ENCODE data around the gene MTUS2.

The MTUS2 gene

DNA sequence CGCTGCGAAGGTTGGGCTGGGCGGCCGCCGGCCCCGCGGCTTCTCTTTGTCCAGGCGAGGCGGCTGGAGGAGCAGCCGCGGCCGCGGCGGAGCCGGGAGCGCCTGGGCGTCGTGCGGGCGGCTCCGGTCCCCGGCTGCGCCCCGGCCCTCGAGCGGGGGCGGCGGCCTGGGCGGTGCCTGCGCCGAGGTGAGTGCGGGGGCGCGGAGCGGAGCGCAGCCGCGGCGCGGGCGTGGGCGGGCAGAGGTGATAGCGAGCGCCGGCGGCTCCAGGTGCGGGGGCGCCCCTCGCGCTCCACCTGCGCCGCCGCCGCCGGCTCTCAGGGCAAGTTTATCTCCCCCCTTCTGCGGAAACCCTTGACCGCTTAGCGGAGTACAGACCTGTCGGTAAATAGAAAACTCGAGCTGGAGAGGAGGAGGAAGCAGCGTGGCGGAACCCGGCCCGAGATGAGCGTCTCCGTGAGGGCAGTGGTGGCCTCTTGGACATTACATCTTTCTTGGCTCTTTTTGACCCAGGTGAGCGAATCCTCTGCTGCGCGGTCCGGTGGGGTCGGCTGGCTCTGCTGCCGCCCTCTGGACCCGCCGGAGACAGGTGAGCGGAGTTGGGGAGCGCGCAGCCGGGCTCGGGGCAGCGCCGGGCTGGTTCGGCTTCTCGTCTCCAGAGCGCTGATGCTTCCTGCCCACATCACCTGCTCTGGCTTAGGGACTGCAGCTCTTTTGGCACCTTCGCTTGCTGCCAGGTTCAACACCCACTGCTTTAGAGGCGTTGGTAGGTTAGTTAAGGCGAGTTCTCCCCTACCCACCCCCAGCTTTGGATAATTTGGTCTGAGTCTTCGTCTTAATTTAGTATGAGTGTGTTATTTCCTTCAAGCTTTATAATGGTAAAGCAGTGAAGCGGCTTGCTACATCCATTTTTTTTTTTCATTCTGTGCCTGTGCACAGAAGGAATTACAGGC, at the start of gene MTUS2:
Gene MTUS2, plus strand, starts transcription at position 241 of the 953 bp plus-strand sequence.
- DNase-seq: no peak

DNA sequence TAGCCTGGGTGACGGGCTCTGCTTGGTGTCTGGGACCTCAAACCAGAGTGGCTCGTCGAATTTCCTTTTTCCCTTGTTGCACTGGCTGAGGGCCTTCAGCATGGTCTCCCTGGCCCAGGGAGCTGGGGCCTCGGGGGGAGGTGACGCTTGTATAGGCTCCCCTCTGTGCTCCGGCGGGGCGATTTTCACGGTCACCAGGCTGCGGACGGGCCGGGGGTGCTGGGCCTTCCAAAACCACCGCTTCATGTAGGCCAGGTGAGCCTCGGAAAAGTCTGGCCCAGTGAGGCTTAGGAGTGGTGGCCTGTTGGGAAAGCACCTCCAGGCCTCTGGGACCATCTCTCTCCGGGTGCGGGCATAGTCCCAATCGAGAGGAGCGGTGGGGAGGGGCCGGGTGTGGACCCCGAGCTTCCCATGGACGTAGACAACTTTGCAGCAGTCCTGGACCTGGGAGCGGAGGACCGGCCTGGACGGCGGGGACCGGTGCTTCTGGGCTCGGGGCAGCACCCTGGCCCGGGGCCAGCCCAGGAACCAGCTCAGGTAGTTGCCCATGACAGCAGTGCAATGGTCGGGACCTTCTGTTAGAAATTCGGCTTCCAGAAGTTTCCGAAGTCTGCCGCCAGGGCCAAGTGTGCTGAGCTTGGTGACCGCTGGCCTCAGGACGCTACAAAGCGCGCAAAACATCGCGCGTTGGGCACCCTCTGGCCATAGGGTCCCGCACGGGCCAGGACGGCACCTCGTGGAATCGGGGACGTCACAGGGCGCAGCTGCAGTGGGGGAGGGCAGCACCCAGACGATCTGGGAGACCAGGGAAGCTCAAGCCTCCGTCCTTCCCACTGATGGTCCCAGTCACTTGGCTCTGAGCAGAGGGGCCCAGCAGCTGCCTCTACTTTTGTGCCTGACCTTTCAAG, 41.6 kb upstream of the MTUS2 start:
- no peak for DNase-seq

DNA sequence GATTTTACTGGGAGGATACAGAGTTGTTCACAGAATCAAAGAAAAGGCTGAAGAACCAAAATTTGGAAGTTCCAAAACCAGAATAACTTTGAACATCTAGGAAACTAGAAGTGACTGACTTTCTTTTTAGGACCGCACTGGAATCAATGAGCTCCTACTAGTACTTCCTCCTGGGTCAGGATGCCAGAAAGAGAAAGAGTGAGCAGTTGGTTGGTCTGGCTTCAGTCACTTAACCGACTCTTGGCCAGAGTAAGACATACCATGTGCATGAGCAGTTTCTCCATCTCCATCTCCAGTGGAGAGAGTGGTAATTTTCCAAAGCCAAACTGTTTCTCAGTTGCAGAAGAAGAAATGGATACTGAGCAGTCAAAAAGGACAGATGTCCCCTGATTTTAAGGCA, 27.1 kb upstream of the MTUS2 start:
- no peak for DNase-seq

DNA sequence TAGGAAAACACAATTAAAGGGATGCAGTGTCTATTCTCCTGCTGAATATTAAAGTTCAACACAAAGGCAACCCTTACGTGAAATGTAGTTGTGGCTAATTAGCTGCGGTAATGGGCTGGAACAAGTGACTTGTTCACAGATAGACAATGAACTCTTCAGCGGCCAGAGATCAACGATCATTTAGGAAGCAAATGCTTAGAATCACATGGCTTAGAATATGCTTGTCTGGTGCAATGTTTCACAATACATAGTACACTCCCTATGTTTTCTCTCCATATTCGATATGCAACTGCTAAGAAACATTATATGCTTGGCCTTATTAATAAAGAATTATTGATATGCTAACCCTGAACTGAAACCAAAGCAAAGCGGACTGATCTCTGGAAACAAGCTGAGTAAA, 25.7 kb upstream of the MTUS2 start:
- no peak for DNase-seq

DNA sequence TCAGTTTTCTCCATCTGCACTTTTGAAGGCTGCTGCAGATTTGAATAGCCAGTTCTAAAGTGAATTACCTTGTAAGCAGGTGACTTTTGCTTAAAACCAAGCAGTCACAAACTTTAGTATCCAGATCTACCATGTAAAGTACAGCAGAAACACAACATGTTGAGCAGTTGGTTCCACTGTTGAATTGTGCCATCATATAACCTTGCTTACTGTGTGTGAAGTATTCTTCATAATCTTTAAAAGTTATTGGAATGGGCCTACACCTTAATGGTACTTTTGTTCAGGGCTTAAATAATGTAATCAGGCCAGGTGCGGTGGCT, 23.2 kb upstream of the MTUS2 start:
- no peak for DNase-seq

DNA sequence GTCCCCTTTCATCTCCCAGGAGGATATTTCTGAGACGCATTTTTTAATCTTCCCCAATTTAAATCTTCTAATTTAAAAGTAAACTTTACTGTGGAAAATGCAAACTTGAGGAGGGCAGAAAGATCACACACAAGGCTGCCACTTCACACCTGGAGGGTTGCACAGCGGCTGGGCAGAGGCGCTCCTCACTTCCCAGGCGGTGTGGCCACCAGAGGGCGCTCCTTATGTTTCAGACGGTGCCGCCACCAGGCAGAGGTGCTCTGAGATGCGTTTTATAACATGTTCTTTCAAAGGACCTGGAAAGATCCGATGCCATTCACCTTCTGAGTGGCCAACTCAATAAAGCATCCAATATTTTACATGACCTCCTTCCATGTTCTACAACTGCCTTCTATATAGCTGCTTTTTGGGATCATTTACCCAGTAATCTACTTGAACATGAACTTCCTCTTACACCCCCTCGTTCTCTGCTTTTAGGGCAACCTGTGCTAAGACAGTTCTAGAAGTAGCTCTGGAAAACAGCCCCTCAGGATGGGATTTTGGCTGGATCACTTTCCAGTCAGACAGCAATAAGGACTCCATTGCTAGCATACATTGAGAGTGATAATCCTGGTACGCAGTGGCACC, 14.8 kb upstream of the MTUS2 start:
- DNase-seq: no peak

DNA sequence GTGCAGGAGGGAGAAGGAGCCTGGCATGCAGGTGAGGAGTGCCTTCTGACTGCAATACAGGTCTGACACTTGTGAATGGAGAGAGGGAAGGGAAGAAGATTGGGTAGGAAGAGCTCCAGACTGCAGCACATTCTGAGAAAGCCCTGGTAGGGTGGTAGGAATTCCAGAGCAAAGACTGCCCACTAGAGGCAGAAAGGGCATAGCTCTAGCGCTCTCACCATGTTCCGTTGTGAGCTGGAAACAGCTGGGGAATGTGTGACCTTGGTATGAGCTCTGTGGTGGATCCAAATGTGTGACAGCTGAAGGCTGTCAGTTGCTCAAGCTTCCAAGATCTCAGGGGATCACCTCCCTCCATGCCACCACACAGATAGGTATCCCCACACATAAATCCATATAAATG, 2.9 kb upstream of the MTUS2 start:
- no peak for DNase-seq

DNA sequence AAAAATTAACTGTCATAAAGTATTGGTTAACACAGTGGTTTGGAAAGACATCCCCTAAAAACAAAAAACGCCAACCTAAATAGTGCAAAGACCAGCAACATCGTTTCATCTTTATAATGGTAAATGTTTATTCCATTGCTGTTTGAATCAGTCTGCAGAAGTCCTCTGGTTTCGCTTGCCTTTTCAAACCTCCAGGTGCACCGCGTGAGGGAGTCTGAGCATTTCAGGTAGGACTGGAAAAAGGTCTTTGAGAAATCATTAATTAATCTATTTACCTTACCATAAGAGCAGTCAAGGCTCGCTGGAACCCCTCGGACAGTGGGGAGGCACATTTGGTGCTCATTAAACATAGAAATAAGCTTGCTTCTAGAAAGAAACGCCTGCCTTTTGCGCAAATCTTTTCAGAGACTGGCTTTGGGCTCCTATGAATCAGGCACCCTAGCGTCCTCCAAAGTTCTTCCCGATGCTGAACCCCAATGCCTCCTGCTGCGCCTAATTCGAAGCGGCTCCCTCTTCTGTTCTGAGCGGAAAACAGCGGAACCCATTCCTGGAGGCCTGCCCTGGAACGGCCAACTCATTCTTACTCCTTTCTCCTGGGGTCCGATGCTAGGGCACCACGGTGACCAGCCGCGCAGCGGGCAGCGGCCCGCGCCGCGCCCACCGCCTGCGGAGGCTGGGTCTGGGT, 951 bp upstream of the MTUS2 start:
- DNase-seq: no peak

DNA sequence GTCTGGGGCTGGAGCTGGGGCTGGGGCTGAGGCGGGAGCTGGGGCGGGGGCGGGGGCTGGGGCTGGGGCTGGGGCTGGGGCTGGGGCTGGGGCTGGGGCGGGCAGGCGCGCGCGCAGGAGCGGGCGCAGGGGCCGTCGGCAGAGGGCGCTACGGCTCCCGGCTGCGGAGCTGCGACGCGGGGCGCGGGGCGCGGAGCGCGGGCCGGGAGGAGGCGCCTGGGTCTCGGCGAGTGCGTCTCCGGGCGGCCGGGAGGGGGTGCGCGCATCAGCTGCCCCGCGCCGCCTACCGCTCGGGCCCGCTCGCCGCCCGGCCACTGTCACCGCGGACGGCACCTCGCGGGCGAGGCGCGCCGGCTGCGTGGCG, 422 bp upstream of the MTUS2 start:
- DNase-seq: no peak

DNA sequence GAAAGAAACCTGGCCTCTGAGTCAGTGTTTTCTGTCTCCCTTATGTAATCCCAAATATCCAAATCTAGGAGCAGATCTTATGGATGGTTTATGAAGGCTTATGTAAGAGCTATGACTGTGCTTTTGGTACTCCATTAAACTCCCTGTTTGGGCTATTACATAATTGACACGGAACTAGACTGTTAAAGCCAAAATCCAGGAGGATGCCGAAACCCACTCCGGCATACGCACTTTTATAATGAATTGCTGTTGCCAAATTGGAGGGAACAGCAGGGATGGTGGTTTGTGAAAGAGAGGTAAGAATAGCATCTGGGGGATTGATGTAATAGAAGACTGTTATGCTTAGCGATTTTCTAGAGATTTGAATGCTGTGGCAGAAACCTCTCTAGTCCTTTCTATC, 2.0 kb downstream of the MTUS2 start:
- no peak for DNase-seq

DNA sequence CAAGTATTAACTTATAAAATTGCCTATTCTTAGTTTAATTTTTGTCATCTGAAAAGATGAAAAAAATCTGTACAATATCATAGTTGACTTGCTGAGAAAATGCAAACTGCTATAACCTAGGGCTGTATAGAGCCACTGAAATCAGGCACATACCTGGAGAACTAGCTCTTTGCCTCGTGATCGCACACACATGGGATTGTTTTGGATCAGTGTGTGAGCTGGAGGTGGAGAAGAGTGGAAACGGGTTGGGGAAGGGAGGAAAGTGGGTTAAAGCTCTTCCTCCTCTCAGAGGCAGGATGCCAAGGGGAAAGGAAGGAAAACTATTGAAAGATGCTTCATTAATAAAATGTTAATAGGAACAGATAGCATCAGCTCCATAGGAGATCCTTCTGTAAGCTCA, 2.7 kb downstream of the MTUS2 start:
- DNase-seq: no peak

DNA sequence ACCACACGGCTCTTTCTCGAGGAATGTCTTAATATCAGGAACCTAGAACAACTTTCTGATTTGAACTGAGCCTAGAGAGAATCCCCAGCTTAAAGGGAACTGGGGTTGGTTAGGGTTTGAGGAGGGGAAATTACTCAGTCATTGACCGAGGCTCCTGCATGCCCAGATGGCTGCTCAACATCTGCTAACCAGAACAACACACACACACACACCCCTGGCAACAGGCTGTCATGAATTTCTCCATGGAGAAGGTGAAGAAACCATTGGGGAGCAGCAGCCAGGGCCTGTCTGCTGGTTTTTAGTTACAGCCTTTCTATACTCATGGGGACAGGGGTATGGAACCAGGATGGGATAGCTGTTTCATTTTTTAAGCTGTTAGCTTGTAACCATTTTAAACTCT, 5.2 kb downstream of the MTUS2 start:
- no peak for DNase-seq

DNA sequence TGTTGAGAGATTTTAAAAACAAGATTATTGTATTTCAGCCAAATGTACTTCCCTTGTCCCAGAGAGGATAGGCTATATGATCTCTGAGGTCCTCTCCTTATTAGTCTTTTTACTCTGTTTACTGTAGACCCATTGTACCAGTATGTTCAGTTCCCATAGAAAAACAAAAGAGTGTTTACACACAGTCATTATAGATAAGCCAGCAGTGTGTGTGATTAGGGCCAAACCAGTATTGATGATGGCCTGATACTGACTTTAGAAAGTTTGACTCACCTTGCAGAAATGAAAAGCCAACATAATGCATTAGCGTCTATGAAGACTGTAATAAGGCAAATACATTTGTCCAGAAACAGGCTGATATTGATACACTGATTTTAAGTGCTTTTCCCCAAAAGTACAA, 6.2 kb downstream of the MTUS2 start:
- no peak for DNase-seq

DNA sequence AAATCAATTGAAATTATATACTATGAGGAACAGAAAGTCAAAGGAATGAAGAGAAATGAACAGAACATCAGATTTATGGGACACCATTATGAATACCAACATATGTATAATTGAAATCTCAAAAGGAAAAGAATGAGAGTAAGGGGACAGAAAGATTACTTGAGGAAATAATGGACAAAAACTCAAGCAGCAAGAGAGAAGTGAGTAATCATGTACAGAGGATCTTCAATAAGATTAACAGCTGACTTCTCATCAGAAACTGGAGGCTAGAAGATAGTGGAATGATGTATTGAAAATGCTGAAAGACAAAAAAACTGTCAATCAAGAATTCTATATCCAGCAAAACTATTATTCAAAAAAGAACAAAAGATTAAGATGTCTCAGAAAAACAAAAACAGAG, 10.4 kb downstream of the MTUS2 start:
- DNase-seq: no peak

DNA sequence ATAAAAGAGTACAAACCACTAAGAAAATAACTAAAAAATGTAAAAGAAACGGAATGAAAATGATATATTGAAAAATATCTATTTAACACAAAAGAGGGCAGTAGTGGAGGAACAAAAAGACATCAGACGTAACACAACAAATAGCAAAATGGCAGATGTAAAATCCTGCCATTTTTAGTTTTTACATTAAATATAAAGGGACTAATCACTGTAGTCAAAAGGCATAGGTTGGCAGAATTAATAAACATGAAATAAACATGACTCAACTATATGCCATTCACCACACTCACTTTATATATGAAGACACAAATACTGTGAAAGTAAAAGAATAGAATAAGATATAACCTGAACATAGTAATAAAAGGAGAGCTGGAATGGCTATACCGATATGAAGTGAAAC, 11.0 kb downstream of the MTUS2 start:
- DNase-seq: no peak

DNA sequence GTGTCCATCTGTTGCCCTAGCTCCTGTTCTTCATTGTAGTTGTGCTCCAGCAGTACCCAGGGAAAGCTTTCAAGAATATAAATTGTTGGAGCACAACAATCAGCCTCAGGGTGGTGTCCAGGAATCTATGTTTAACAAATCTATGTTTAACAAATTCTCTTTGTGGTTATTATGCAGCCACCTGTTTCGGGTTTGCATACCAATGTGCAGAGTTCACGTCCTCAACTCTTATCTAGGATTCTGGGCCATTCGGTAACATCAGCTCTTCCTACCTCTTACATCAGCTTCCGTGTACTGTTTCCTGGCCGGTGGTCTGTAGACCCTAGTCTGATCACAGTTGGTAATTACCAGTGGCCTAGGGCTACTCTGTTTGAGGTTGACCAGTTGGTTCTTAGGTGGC, 17.0 kb downstream of the MTUS2 start:
- no peak for DNase-seq

DNA sequence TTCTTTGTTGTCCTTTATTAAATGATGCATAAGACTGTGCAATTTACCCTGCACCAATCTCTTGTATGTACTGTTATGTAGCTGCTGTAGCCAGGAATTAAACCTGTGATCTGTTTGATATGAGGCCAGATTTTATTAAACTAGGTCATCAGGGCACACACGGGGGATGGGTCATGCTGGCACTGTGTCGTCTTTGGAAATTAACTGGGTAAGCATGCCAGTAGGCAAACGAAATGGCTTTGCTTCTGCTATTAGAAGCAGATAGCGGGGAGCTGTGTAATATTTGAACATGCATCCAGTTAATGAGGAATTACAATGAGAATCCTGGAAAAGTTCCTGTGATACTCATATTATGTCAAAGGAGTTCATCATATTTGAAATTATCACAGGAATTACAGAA, 23.5 kb downstream of the MTUS2 start:
- no peak for DNase-seq

DNA sequence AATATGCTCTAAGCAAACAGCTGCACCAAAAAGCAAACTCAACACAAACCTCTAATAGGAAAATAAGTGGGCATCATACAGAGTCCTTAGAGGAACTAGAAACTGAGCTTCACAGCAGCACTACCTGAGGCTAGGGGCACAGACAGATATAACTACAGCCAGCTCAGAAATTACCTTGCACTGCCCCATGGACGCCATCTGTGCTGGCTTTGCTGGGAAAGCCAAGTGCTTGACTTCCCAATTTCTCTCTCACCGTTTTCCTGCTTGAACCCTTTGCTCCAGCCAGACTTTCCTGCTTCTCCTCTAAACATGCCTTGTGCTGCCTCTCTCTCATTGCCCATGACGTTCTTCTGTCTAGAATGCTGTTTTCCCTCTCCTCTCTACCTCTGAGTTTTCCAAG, 29.3 kb downstream of the MTUS2 start:
- no peak for DNase-seq

DNA sequence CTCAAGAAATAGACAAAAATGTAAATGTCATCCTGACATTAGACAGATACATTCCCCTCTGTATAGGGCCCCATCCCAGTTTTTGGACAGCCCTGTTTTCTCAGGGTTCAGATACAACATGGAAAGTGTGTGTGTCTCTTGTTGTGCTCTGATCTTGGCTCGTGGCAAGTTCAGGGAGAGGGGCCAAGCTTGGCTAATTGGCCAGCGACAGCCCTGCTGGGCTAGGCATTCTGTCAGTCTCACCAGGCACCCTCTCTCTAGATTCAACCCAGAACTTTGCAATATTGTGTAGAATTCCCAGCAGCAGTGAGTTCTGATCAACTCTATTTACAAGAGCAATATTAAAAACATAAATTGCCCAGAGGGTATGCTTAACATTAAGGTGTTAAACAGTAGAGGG, 30.1 kb downstream of the MTUS2 start:
- DNase-seq: no peak

DNA sequence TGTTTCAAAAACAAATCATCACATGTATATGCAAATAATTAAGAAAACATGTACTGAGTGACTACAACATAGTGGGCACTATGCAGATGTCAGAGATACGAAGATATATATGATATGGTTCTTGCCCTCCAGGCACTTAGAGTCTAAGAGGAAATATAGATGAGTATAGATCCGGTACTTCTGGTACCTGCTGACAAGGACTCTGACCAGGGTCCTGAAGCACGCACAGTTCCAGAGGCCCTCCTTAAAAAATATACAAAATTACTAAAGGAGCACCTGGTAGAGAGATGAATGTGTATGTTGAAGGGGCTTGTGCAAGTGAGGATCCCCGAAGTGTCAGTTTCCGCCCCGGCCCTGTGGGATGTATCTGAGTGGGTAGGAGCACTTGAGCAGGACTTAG, 31.3 kb downstream of the MTUS2 start:
- no peak for DNase-seq

DNA sequence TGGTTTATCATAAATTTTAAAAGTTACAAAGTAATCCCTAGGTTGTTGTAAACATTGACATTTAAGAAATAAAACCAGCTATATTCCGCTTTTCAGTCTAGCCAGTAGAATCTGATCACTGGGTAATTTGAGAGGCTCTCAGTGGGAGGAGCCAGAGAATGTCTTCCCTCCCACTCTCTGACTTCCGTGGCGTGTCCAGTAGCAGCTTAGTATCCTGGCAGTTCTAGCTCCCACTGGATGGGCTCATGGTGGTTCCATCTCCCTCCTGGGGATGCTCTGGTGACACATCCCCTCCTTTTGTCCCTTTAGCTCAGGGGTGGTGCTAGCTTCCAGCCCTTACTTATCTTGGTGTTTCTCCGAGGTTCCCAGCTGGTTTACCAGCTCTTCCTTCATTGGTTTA, 34.5 kb downstream of the MTUS2 start:
- DNase-seq: no peak

DNA sequence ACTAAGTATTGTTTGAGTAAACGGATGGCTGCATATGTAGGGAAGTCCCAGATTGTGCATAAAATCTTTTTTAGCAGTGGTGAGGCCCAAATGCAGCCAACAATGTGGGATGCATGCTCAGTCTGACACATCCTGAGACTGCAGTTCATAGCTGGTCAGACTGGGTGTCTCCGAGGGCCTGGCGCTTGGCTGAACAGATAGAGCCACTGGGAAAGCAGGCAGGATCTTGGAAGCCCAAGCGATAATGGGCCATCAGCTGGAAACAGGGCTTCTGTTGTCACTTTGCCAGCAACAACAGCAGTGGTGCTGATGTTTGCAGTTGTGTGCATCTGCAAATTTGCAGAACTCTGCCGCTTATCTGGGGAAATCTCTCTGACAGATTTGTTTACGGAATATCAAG, 36.1 kb downstream of the MTUS2 start:
- no peak for DNase-seq

DNA sequence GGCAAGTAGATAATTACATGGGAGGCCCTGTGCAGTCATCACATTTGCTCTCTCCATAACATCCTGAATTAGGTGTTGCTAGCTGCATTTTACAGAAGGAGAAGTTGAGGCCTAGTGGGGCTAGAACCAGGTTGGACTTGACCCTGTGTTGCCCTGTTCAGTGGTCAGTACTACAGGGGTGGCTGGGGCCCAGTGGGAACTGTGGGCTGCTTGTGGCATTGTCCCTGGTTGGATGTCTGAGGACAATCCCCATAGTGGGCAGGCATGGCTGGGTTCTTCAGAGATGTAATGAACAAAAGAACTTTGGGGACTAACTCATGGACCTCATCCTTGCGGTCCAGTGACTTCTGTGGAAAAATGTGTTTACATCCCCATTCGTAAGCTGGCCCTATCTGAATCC, 38.9 kb downstream of the MTUS2 start:
- DNase-seq: no peak
